DMS53 treated with DMSO at 0.1 percent for 48 hours (cell line): ENCODE data around the gene TAS2R38.
"Not testable (repeated sequence)": the region's sequence is repeated elsewhere in the genome, so short reads cannot be mapped to it uniquely, and the experiment has no call there.

Experiments
- DNase-seq: peaks from one replicate; lab custom pipeline; 2025; ENCODE audit not compliant: unreplicated experiment; lab: John Stamatoyannopoulos, UW

The TAS2R38 gene

GRCh38 chr7:141973673-141974072 lies at the start of gene TAS2R38:
Gene TAS2R38, minus strand, starts transcription at chr7:141973773. Its CDS starts 84 bp downstream, at chr7:141973689.
- no peak for DNase-seq

- DNase-seq, result no peak
Observed at GRCh38 chr7:142018154-142018553, 44.6 kb upstream of the TAS2R38 start.

DNA sequence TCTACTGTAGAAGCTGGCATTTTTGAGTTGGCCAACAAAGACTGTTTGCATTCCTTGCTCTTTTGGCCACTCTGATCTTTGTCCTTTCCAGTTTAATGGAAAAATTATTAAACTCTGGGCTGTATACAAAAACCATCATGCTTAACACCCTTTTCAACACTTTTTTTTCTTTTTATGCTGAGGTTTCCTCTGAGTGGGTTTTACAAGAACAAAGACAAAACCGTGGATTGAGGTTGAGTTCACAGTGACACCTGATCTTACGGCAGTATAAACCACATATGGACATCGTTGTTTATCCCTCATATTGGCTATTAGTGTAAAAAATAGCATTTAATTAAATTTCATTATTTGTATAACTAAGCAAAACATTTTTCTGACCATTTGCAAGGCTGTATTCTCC lies 43.9 kb upstream of the TAS2R38 start:
- DNase-seq, result no peak

- no peak for DNase-seq
Observed at GRCh38 chr7:142012825-142013511, 39.4 kb upstream of the TAS2R38 start.

DNA sequence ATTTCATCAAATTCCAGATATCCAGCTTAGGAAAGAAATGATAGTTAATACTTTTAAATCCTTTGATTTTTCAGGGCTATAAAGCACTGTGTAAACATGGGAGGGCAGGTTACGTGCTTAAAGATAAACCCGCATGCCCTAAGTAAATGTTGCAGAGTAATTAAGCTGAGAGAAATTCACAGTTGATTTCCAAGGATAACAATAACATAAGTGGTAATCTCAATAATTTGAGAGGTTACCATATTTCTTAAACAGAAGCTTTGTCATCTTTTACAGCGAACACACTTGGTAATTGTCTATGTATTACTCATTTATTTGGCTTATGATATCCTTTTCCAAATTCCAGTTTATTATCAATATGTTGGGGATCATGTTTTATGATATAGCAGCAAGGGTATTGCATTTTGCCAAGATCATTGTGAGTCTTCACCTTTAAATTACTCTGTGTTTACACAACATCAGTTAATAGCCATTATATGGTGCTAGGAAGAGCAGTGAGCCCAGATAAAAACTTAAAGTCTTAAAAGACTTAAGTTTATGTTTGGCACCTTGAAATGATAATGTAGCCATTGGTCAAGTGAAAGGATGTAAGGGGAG lies 37.5 kb upstream of the TAS2R38 start:
- DNase-seq, result no peak

- no peak for DNase-seq
Observed at GRCh38 chr7:142009187-142009586, 35.6 kb upstream of the TAS2R38 start.

DNA sequence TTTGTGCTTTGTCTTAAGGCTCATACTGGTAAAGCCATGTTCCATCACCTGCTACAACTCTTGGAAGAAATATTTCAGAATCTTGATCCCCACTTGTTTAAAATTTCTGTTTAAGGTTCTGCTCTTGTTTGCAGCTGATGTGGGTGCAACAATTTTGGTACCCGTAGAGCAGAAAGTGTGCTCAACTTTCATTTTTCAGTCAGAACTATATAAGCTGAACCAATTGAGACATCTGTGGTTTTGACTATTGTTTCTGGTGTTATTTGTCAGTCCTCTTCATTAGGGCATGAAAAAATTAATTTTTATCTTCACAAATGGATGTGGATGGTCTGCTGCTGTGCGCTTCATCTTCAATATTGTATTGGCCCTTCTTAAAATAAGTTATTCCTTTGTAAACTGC lies 33.0 kb upstream of the TAS2R38 start:
- DNase-seq, result no peak

DNA sequence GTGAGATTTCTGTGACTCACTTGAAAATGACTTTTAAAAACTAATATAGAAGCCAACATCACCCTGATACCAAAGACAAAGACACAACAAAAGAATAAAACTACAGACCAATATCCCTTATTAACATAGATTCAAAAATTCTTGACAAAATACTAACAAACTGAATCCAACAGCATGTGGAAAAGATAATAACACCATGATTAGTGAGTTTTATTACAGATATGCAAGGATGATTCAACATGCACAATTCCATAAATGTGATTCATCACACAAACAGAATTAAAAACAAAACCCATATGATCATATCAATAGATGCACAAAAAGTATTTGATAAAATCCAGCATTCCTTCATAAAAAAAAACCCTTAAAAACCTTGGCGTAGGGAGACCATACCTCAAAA lies 28.6 kb upstream of the TAS2R38 start:
- DNase-seq, result no peak

DNA sequence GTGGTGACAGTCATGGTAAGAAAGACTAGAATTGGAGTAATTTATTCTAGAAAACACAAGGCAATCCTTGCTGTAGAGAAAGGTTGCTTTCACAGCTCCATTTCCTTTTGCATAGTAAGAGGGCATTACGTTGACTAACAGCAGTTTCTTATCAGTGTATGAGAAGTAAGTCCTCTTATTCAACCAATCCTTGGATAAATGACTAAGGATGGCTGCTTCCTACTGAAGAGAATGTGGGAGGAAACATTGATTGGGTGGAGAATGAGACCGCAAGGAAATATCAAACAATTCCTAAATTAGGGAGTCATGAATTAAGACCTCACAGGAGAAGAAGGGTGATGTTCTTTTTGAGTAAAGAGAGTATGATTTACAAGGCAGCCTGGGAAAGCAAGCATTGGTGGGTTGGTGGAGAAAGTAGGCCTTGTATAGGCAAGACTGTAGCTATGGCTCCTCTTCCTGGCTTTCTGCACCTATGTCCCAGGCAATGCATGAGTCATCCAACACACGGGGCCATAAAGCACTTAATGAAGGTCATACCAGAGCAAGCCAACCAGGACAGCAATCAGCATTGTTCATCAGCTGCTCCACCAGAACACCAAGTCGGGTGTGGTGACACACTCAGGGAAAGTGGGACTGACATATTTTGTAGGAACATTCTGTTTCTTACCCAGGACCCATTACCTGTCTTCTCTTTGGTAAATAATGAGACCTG lies 27.7 kb upstream of the TAS2R38 start:
- peak; percentile 63 for DNase-seq

DNA sequence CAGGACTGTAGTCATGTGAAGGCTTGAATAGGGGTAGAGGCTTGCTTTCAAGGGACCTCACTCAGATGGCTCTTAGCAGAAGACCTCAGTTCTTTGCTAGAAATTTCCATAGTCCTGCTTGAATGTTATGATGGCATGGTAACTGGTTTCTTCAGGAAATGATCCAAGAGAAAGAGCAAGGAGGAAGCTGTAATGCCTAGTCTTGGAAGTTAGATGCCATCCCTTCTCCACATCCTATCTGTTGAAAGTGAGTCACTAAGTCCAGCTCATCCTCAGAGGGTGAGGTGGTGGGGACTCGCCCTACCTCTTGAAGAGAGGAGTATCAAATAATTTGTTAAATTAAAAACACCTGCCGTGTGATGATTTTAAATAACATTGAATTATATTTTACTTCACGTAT lies 26.7 kb upstream of the TAS2R38 start:
- no peak for DNase-seq

DNA sequence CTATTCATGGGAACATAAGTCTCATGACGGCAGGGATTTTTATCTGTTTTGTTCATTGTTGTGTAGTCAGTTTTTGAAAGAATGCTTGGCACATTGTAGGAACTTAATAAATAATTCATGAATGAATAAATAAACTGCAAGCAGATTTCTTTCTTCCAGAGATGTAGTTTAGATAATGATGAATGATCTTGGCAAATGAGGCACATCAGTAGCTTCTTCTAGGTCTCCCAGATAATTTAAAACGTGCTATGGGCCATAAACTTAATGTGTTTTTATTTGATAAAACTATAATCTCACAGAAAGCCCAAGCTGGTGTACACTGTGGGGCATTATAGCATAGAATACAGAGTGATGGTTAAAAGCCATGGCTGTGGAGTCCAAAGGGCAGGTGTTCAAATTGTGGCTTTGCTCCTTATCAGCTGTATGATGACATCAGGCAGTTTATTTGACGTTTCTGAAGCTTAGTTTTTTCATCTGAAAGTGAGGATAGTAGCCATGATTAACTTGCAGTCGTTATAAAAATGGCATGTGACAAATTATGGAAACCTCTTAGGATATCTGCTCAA lies 25.6 kb upstream of the TAS2R38 start:
- no peak for DNase-seq

GRCh38 chr7:141993354-141993753 lies 19.8 kb upstream of the TAS2R38 start:
- DNase-seq, result no peak

- DNase-seq, result no peak
Observed at GRCh38 chr7:141992688-141993087, 19.1 kb upstream of the TAS2R38 start.

DNA sequence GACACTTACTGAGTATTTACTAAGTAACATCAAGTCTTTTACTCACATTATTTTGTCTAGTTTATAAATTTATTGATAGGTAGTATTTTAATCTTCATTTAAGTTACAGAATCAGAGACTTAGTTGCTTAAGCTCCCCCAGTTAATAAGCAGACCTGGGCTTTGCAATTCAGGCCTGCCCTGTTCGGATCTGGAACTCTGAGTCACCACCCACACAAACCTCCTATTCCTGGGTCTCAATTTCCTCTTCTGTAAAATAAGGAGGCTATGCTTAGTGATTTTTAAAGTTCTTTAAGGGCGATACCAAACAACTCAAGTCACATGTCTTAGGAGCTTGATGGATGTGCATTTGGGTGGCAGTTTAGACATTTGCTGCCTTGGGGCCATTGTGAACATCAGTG lies 18.6 kb upstream of the TAS2R38 start:
- DNase-seq, result no peak

DNA sequence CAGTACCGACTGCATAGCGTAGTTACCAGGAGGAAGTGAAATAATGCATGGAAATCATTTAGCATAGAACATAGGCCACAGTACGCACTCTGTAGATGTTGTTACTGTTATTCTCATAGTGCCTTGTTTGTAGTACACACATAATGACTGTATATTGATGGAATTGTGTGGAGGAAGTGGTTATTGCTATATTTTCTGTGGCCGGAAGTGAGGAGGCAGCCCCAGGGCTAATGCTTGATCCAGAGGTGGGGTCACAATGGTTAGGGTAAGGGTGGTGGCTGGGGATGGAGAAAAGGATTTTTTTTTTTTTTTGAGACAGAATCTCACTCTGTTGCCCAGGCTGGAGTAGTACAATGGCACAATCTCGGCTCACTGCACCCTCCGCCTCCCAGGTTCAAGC lies 17.6 kb upstream of the TAS2R38 start:
- no peak for DNase-seq

DNA sequence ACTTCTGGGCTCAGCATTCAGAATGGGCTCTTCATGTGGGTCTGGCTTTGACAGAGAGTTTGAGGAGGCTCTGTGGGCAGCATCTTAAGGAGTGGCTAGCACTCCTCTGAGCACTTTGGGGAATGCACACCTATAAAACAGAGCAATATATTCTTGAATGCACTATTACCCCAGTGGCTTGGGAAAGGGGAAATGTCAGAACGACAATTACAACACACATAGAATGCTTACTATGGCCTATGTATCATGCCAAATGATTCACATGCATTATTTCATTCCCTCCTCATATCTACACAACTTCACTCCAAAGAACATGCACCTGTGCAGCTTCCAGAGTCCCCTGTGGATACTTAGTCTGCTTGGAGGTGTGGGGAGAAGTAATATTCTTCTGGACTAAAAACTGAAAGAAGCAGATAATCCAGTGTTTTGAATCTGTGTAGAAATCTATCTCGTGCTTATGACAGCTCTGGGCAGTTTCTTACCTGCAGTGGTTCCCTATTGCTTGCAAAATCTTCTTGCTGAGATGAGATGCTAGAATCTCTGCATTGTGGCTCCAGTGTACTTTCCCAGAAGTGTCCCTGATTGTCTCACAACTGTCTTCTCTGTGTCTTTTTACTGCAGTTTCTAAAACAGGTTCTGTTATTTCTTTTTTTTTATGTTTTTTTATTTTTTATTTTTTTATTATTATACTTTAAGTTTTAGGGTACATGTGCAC lies 16.6 kb upstream of the TAS2R38 start:
- DNase-seq, result no peak

DNA sequence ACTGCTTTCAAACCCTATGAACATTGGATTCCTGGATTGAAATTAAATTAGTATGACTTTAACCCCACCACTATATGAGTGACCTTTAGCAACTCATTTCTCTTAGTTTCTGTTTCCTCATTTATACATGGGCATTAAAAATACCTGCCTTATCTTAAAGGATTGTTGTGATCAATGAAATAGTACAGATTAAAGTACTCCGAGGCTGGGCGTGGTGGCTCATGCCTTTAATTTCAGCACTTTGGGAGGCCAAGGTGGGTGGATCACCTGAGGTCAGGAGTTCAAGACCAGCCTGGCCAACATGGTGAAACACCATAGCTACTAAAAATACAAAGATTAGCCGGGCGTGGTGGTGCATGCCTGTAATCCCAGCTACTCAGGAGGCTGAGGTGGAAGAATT lies 14.2 kb upstream of the TAS2R38 start:
- DNase-seq, result not testable (repeated sequence)

GRCh38 chr7:141986923-141987322 lies 13.3 kb upstream of the TAS2R38 start:
- DNase-seq, result no peak

DNA sequence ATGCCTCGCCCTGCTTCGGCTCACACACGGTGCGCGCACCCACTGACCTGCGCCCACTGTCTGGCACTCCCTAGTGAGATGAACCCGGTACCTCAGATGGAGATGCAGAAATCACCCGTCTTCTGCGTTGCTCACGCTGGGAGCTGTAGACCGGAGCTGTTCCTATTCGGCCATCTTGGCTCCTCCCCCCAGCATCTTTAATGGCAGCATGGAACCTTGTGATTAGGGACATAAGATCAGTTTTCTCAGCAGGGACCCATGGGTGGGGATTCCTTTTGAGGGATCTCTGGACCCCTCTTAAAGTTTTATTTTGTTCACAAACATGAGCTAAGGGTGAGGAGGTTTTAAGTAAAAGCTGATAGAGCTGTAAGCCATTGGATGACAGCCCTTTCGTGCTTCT lies 12.4 kb upstream of the TAS2R38 start:
- DNase-seq, result peak; percentile 9

GRCh38 chr7:141979568-141979967 lies 6.0 kb upstream of the TAS2R38 start:
- DNase-seq, result no peak

DNA sequence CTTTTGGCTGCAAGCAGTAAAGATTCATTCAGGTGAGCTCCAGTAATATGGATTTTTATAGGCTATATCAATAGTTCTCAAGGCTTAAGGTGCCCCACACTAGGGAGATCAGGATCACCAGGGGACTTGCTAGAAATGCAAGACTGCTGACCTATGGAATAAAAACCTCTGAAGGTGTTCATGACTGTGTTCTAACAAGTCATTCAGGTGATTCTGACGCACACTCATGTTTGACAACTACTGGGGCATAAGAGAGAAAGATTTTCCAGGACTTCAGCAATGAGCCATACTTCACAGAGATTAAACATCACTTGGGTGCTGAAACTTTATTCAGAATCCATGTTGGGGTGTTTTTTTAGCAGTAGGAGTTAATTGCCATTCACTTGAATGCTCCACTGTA lies 4.8 kb upstream of the TAS2R38 start:
- DNase-seq, result no peak
